HG03432 (cell line): ENCODE measurements around the gene CCDC116.
"Not testable (repeated sequence)": the region's sequence is repeated elsewhere in the genome, so short reads cannot be mapped to it uniquely, and the experiment has no call there.

Experiments
- ATAC-seq: cut with Tn5 transposase; IDR thresholded peaks from one replicate; pipeline ENCODE4 v1.9.1; 2021; ENCODE audit warnings: mild to moderate bottlenecking, moderate library complexity; ENCODE audit not compliant: unreplicated experiment

Gene CCDC116

DNA sequence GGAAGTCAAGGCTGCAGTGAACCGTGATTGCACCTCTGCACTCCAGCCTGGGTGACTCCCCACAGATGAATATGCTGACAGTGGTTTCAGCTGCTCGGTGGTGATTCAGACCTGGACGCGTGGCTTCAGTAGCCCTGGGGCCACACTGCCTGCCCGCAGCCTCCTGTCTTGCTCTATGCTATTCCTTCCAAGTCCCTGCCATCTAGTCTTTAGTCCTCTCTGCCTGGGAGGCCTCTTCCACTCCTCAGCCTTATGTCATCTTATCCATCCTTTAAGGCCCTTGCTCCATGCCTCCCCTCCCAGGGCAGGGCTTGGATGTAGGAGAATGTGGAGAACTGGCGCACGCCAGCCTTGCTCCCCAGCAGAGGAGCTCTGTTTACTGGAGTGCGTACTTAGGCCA, 25.8 kb upstream of the CCDC116 start:
- no peak for ATAC-seq

DNA sequence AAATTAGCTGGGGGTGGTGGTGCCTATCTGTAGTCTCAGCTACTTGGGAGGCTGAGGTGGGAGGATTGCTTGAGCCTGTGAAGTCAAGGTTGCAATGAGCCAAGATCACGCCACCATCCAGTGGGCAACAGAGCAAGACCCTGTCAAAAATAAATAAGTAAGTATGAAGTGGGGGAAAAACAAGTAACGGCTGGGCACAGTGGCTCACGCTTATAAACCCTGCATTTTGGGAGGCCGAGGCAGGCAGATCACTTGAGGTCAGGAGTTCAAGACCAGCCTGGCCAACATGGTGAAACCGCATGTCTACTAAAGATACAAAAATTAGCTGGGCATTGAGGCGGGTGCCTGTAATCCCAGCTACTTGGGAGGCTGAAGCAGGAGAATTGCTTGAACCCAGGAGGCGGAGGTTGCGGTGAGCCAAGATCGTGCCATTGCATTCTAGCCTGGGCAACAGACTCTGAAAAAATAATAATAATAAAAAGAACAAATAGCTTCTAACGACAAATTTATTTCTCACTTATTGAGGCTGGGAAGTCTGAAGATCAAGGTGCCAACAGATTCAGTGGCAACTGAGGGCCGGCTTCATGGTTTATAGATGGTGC, 22.9 kb upstream of the CCDC116 start:
- ATAC-seq, result not testable (repeated sequence)

- ATAC-seq, result no peak
Observed at GRCh38 chr22:21611210-21611977, 21.2 kb upstream of the CCDC116 start.

DNA sequence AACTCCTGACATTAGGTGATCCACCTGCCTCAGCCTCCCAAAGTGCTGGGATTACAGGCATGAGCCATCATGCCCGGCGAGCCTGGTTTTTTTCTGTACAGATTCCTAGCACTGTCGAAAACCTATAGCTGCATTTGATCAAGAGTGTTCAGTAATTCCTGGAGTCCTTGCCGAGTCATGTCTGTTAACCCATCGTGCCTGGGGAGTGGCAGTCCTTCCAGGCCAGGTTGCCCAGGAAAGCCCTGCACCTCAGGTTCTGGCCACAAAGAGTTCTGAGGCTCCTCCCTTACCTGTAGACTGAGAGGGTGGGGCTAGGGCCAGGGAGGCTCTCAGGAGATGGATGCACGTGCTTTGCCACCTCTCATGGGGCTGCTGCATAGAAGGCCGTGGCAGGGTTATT, 19.7 kb upstream of the CCDC116 start:
- no peak for ATAC-seq

- no peak for ATAC-seq
Observed at GRCh38 chr22:21613553-21614233, 18.9 kb upstream of the CCDC116 start.

DNA sequence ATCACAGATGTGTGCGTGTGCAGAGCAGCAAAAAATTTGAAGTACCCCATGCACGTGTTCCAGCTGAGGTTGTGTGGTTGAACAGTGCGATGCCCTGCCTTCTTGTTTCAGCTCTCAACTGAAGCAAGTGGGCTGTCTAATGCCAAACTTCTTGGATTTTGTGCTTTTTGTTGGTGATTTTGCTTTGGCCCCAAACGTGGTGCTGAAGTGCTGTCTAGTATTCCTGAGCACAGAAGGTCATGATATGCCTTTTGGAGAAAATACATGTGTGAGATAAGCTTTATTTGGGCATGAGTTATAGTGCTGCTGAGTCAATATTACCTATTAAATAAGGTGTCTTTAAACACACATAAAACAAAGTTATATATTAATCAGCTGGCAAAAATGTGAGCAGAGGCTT, 16.8 kb upstream of the CCDC116 start:
- ATAC-seq, result no peak

DNA sequence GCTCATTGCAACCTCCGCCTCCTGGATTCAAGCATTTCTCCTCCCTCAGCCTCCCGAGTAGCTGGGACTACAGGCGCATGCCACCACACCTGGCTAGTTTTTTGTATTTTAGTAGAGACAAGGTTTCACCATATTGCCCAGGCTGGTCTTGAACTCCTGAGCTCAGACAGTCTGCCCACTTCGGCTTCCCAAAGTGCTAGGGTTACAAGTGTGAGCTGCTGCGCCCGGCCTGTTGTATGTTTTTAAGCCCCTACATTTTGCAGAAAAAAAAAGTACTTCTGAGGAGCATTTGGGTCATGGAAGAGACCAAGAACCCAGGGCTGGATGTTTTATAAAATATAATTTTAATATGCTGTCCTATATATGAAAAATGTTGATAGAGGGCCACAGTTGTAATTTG, 15.2 kb upstream of the CCDC116 start:
- ATAC-seq, result not testable (repeated sequence)

DNA sequence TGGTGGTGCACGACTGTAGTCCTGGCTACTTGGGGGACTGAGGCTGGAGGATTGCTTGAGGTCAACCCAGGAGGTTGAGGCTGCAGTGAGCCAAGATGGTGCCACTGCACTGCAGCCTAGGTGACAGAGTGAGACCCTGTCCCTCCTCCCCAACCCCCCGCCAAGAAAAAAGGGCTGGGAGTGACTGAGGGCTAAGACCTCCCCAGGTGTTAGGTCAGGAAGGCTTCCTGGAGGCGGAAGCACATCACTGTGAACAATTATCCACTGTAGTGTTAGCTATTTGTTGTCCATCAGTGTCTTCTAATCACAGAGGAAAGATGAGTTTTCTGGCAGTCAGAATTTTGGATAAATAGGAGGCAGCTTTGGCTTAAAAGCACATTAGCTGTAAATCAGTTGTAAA, 11.5 kb upstream of the CCDC116 start:
- no peak for ATAC-seq

DNA sequence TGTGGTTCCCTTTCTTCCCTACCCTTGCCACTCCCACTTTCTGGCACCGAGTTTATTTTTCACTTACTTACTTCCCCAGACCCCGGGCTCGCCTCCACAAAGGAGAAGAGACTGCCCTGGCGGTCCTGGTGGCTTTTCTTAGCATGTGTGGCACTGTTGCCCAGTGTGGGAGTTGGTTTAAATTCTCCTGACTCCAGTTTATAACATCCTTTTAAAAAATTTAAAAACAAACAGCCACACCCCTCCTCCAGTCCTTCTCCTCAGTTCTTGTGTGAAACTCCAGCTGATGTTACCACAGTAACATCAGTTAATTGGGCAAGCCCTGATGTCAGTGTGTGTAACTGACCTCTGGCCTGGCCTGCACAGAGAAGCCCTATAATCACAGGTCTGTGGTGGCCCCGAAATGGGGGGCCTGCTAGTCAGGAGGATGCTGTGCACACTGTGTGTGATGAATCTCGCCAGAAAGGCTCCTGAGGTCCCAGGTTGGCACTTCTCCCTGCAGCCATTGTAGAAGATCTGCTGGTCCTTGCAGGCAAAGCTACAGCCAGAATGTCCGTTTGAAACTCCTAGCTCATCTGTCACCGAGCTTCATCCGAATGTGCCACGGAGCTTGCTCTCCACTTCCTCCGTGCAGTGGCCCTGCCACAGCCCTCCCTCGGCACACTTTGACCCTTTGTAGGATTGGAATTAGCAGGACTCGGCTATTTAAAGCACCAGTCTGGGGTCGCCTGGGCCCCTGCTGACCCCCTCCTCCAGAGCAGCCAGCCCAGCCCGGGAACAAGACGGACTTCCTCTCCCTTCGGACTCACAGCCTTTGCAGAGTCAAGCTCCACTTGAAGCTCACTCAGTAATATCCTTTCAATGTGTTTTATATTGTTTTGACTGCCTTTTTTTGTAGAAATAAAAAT, 10.3 kb upstream of the CCDC116 start:
- ATAC-seq, result no peak

DNA sequence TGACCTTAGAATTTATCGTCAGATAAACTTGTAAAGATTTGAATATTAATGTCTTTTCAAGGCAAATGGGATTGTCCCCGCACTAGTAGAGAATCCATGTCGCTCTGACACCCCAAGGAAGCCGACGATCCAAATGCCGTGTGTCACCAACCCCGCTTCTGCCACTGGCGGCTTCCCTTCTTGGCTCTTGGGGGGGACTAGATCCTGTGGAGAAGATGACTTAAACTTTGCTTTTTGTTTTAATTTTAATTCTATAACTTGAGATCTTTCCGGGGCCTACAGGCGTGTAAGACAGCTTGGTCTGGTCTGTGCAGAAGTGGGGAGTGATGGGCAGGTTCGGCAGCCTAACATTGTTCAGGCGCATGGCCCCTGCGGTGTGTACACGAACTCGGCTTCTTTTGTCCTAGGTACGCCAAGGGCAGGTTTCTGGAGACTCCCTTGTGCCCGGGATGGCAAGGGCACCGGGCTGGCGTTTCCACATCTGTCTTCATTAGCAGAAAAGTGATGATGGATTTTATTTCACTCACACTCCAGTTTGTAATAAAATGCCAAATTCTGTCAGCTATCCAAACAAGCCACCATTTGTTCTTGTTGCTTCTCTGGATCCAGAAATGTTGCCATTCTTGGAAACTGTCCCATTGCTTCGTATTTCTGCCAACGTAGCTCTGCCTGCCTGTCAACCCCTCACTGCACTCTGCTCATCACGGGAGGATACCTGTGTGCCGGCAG, 9.5 kb upstream of the CCDC116 start:
- ATAC-seq, result no peak

DNA sequence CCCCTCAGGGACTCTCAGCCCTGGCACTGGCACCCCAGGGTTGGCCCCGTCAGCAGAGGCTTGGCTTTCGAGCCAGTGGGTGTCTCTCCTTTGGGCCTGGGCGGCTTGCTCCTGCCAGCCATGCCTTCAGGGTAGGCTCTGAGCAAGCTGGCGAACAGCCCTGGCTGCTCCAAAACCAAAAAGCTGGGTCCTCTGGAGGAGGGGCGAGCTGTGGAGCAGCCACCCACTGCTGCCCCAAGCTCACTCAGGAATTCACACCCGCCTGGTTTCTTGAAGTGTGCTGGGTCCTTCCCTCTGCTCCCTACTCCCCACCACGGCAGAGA, 9.0 kb upstream of the CCDC116 start:
- no peak for ATAC-seq

GRCh38 chr22:21624120-21624879, 8.3 kb upstream of the CCDC116 start:
- no peak for ATAC-seq

- no peak for ATAC-seq
Observed at GRCh38 chr22:21624880-21625791, 7.4 kb upstream of the CCDC116 start.

GRCh38 chr22:21626073-21626734, 6.4 kb upstream of the CCDC116 start:
- ATAC-seq, result no peak

DNA sequence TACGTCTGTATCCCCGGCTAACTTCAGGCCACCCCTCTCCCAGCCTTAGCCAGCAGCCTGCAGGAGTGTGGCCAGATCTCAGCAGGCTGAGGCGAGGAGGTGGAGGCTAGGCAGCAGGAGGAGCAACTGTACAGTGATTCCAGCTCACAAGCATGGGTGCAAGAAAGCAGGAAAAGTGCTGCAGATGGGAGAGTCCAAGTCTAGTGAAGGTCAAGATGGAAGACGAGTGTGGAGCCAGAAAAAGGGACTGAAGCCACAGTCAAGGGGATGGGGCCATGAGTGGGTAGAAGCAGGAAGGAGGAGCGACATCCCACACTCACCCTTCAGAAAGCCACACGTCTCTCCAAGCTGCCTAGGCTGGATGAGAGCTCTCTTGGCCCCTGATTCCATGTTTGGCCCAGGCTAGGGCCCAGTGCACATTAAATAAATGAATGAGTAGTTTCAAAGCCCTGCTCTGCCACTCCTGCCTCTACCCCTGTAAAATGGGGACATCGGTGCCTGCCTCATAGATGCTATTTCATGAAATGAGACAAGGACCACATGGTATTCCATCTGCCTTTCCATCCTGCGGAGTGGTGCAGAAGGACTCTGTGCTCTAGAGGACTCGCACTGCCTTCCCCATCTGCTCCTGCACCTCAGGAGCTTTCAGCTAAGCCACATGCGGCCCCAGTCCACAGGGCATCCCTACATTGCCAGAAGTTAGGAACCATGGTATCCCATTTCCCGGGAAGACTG, 5.7 kb upstream of the CCDC116 start:
- ATAC-seq, result no peak

DNA sequence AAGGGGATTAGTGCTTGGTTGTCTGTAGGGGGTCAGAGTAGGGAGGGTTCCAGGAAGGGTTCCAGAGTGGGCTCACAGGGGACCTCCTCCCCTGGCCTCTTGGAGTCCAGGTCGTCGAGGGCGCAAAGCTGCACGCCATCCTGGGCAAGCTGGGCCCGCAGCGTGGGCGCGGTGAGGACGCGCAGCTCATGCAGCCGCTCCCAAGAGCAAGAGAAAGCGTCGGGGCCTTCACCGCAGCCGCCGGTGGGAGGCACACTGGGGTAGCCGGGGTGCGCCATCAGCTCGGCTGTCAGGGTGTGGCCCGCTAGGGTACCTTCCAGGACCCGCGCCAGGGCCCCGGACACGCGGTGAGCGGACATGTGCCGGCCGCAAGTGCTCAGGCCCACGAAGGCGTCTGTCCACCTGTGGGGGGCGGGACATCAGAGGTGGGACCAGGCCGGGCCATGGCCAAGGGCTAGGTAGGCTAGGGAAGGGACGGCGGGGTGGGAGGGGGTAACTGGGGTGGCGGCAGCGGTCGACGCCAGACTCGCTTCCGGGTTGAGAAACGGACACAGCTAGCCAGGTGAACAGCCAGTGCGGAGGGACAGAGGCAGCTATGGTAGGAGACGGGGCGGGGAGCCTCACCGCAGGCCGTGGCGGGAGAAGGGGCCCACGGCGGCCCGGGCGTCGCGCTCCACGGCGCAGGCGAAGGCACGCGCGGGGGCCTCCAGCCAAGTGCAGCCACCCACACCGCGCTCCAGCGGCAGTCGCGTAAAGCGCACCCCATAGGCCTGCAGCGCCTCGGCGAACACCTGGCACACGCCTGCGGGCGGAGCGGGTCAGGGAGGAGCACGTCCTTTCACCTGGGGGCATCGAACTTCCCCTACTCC, 3.9 kb upstream of the CCDC116 start:
- peak; percentile 2 for ATAC-seq
